H7 (cell line): ENCODE results near the gene MROH7. TPM values are rescaled to one million over a fixed set of nuclear protein-coding genes. Genes with fewer than 3 reads are reported as not detected.

Experiments used
- total RNA-seq: library from RNA; depleted of rRNA; stranded (reverse); fragments of >200 nt; shearing (Covaris generic); gene quantifications from 2 replicates; pipeline ENCODE4 v1.2.3, GENCODE V29; 2014; rRNA removed

The MROH7 gene
- total RNA-seq, 1 experiment from 2014 or later = 0.03 TPM

Other genes starting within 250 kb of the MROH7 start
- 98.0 and 109 TPM in 2 replicates for gene SSBP3, start 235.4 kb upstream of the MROH7 start, total RNA-seq
- gene ACOT11, start 93.6 kb upstream of the MROH7 start, total RNA-seq = 5.0 and 5.4 TPM in 2 replicates
- not detected in 2 replicates for gene FAM151A, start 18.3 kb upstream of the MROH7 start, total RNA-seq
- gene TTC4, start 74.1 kb downstream of the MROH7 start, total RNA-seq = 35.8 and 37.3 TPM in 2 replicates
- 25.2 and 27.9 TPM in 2 replicates for gene PARS2, start 122.7 kb downstream of the MROH7 start, total RNA-seq
- gene TTC22, start 159.5 kb downstream of the MROH7 start, total RNA-seq = 0.92 and 1.2 TPM in 2 replicates
- 278 and 349 TPM in 2 replicates for gene DHCR24, start 245.4 kb downstream of the MROH7 start, total RNA-seq